ENCODE results near the gene HENMT1.

- TF ChIP-seq POLR2A (IDR thresholded peaks at IDR 0.05; ENCODE audit: low read depth, low read length) (no peak), POLR2AphosphoS5 (IDR thresholded peaks at IDR 0.05; ENCODE audit: low read depth, low read length) (no peak)
Measured at GRCh38 chr1:108670131-108670773, 9.4 kb upstream of the HENMT1 start.
